AG09319 (cell line): ENCODE data around the gene POMT1.

Experiments used
- DNase-seq: peaks from one replicate; pipeline ENCODE4 v3.0.0-alpha.2; 2010; ENCODE audit warnings: low read depth; ENCODE audit errors: extremely low read depth
- CTCF ChIP-seq: IDR thresholded peaks from 2 replicates; pipeline ENCODE4 v1.5.1; 2011; ENCODE audit warnings: low read depth, mild to moderate bottlenecking, inconsistent platforms, low read length, moderate library complexity

Gene POMT1

GRCh38 chr9:131484051-131484445 is 18.7 kb upstream of the POMT1 start:
- DNase-seq: no peak
- TF ChIP-seq CTCF: no peak

GRCh38 chr9:131484560-131485185 is 18.0 kb upstream of the POMT1 start:
- no peak for DNase-seq
- no peak for TF ChIP-seq CTCF

GRCh38 chr9:131485206-131485605 is 17.5 kb upstream of the POMT1 start:
- no peak for TF ChIP-seq CTCF

GRCh38 chr9:131485728-131486422 is 16.8 kb upstream of the POMT1 start:
- no peak for TF ChIP-seq CTCF
- no peak for DNase-seq

More at GRCh38 chr9:131485206-131485605, 17.5 kb upstream of the POMT1 start:
- DNase-seq: no peak

- no peak for DNase-seq
- no peak for TF ChIP-seq CTCF
Observed at GRCh38 chr9:131487001-131487400, 15.7 kb upstream of the POMT1 start.

- no peak for DNase-seq
- TF ChIP-seq CTCF: no peak
Observed at GRCh38 chr9:131487621-131488031, 15.1 kb upstream of the POMT1 start.

- no peak for DNase-seq
- TF ChIP-seq CTCF: no peak
Observed at GRCh38 chr9:131490514-131490913, 12.2 kb upstream of the POMT1 start.
